ENCODE results near the gene ERG28. TPM values are rescaled to one million over a fixed set of nuclear protein-coding genes. Genes with fewer than 3 reads are reported as not detected.

The ERG28 gene
- total RNA-seq, 1 donor from 2014 or later, result 14.6 TPM

- H3K4me3 ChIP-seq (ENCODE audit: low read depth, low read length), result no peak overlapping the region
- TF ChIP-seq CTCF (conservative IDR thresholded peaks at IDR 0.05; ENCODE audit: low read depth, low read length), result no peak
- DNase-seq (ENCODE audit: low read depth), result no peak
These were observed 10.2 kb downstream of the ERG28 start for GRCh38 chr14:75650253-75651058.

- DNase-seq (ENCODE audit: low read depth), result no peak
- H3K4me3 ChIP-seq (ENCODE audit: low read depth, low read length), result no peak overlapping the region
- TF ChIP-seq CTCF (conservative IDR thresholded peaks at IDR 0.05; ENCODE audit: low read depth, low read length), result no peak
These were observed 10.9 kb downstream of the ERG28 start for GRCh38 chr14:75649773-75650172.

DNA sequence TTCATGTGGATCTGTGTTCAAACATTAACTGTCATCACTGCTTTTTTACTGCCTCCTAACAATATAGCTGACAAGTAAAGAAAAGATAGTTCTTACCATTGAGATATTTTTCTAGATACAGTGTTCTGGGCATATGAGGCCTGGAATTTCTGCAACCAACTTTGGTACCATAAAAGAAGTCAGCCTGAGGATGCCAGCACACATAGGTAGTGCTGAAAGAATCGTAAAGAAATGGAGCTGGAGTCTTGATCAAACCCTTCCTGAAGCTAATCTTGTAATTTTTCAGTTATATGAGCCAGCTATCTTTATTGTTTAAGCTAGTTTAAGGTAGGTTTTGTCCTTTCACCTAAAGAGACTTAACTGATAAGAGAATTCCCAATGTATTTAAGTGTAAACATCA lies 11.3 kb downstream of the ERG28 start:
- no peak overlapping the region for H3K4me3 ChIP-seq (ENCODE audit: low read depth, low read length)
- no peak for DNase-seq (ENCODE audit: low read depth)
- no peak for TF ChIP-seq CTCF (conservative IDR thresholded peaks at IDR 0.05; ENCODE audit: low read depth, low read length)

DNA sequence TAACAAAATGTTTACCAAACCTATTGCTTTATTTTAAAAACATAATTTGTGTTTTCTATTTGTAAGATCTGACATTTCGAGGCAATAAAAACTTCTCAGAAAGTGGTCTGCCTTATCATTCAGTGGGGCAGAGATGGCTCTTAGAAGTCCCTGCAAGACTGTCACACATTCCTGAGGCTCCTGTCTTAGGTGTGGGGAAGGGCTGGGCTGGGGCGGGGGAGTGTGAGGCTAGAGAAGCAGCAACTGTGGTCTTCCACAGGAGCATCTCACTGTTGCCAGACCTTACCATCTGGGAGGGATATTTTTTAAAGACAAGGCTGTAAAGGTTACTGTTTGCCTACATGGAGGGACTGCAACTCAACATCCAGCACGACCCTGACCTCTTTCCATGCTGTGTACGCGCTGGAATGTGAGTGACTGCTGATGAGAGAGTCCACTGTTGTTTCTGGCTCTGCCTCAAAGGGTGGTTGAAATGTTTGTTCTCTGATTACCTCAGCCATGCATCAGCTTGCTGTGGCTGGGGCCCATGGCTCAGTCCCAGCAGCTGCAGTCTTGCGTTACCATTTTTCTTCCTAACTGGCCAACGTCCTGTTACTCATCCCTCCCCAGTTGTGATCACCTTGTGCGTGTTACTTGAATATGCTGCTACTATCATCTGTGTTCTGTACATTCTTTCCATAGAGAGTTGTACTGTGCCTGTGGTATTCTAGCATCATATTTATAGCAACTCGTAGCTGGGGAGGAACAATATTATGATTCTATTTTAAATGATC lies 12.4 kb downstream of the ERG28 start:
- DNase-seq (ENCODE audit: low read depth), result peak; percentile 95
- no peak overlapping the region for H3K4me3 ChIP-seq (ENCODE audit: low read depth, low read length)
- peak; percentile 6 for TF ChIP-seq CTCF (conservative IDR thresholded peaks at IDR 0.05; ENCODE audit: low read depth, low read length)

DNA sequence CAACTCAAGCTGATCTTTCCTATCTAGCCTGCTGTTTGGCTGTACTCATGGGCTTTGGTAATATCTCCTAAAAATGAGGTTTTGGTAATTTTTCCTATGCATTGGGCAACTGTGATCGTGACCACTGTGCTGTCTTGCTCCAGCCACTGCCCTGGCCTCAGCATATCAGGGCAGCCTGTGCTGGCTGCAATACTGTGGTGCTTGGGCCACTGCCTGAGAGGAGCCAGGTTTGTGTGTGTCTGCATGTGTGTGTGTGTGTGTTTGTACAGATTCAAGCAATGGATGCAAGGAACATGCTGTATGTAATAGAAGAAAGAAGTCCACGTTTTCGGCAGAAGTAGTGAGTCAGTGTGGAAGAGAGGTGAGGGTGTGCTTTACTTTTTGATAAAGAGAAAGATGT lies 13.0 kb downstream of the ERG28 start:
- TF ChIP-seq CTCF (conservative IDR thresholded peaks at IDR 0.05; ENCODE audit: low read depth, low read length), result no peak
- DNase-seq (ENCODE audit: low read depth), result no peak

GRCh38 chr14:75646762-75647161 lies 13.9 kb downstream of the ERG28 start:
- no peak overlapping the region for H3K4me3 ChIP-seq (ENCODE audit: low read depth, low read length)
- no peak for TF ChIP-seq CTCF (conservative IDR thresholded peaks at IDR 0.05; ENCODE audit: low read depth, low read length)
- no peak for DNase-seq (ENCODE audit: low read depth)

More for the DNA sequence above, 13.0 kb downstream of the ERG28 start:
- H3K4me3 ChIP-seq (ENCODE audit: low read depth, low read length), result no peak overlapping the region
